ENCODE results near the gene LOXL1. TPM values are rescaled to one million over a fixed set of nuclear protein-coding genes. Genes with fewer than 3 reads are reported as not detected.

LOXL1 gene
- total and polyA plus RNA-seq, 10 of the 15 experiments (the other 5 are each of a cell fraction or from before 2014, with no cell fraction given): 0.07 to 0.15 TPM; not detected in 8

- Histone ChIP-seq H4K20me1 (ENCODE audit: control insufficient read depth, insufficient read depth) (no peaks in the 10 kb centered on the region), H3K9ac (ENCODE audit: control insufficient read depth, insufficient read depth, low read length) (no peak overlapping the region), H3K4me3 (no peak overlapping the region), H3K4me2 (ENCODE audit: control insufficient read depth, insufficient read depth) (peak overlapping the region; percentile 48), H3K4me1 (ENCODE audit: control insufficient read depth, insufficient read depth, low read length) (no peaks in the 10 kb centered on the region), H3K79me2 (ENCODE audit: control insufficient read depth, insufficient read depth, low read length) (no peaks in the 10 kb centered on the region), H3K36me3 (ENCODE audit: control insufficient read depth in 2 of 2, insufficient read depth in 2 of 2, low read length in 1 of 2) (no peaks in the 10 kb centered on the region), H3K27me3 (replicated peaks in 1 of 2; ENCODE audit: control insufficient read depth in 2 of 2, insufficient read depth in 2 of 2, low read length in 1 of 2) (peaks cover 10 to 14% of the 10 kb centered on the region in 2 experiments), H3K27ac (ENCODE audit: control insufficient read depth, insufficient read depth) (no peak overlapping the region), H3K9me3 (replicated peaks; ENCODE audit: control insufficient read depth, insufficient read depth, low read length) (no peaks in the 10 kb centered on the region), H2AFZ (ENCODE audit: control insufficient read depth, low read depth, low read length) (peak overlapping the region; percentile 29; the same call in 1 of the 2 replicates)
- ChIA-PET RAD21 (ENCODE audit: unreplicated experiment) (no interaction called here), SMC1A (ENCODE audit: uncharacterized antibody, unreplicated experiment) (no interaction called here), CTCF (interaction anchor here (1.2 to 1.8 kb wide), 2 partner anchors 30 to 54 kb away, joined by 3 to 4 read pairs; partner anchors contain the start of gene TBC1D21), POLR2A (no interaction called here)
- FAIRE-seq (no peak), ATAC-seq (peak; percentile 84), DNase-seq (ENCODE audit: low read depth, low spot score) (no peak)
- under 1% methylated on average over 62 of the region's 78 CpGs for WGBS (ENCODE audit: insufficient coverage, insufficient replicate concordance, low lambda C conversion rate, missing lambda C conversion rate)
- no TSS peak for BruUV-seq (replicated peaks)
- in situ Hi-C loops (cut with MboI): no loop called here
- intact Hi-C loops (cut with micrococcal nuclease; ENCODE audit: unreplicated experiment): no loop called here
- TF ChIP-seq ZNF274 (IDR thresholded peaks at IDR 0.05; ENCODE audit: insufficient read depth, insufficient read length) (no peak), SPI1 (IDR thresholded peaks at IDR 0.05; ENCODE audit: borderline replicate concordance, insufficient read depth, low read depth, low read length) (no peak), ZBTB4 (CRISPR knock-in tag; IDR thresholded peaks at IDR 0.05) (no peak), LARP7 (IDR thresholded peaks at IDR 0.05) (0 out of 2 replicates have a peak, but pooled peaks have one; percentile 22), SP1 (IDR thresholded peaks at IDR 0.05; ENCODE audit: low read depth, low read length) (no peak), GABPA (IDR thresholded peaks at IDR 0.05; ENCODE audit: low read depth) (no peak), EP300 (IDR thresholded peaks at IDR 0.05; ENCODE audit: borderline replicate concordance in 1 of 2, control insufficient read depth in 1 of 2, low read depth in 2 of 2, low read length in 2 of 2) (no peak), ESRRA (IDR thresholded peaks at IDR 0.05; ENCODE audit: low read length) (no peak), ASH2L (IDR thresholded peaks at IDR 0.05; ENCODE audit: borderline replicate concordance, low read depth) (no peak), CBFB (IDR thresholded peaks at IDR 0.05; ENCODE audit: low read depth) (no peak), CTCF (IDR thresholded peaks at IDR 0.05 in 2 of 3, conservative IDR thresholded peaks at IDR 0.05 in 1 of 3; ENCODE audit: control insufficient read depth in 2 of 3, extremely low read depth in 1 of 3, insufficient read depth in 1 of 3, low read depth in 3 of 3, low read length in 3 of 3) (peak; percentile 10 to 45 (median 25); a peak in 5 of 6 replicates), PML (IDR thresholded peaks at IDR 0.05; ENCODE audit: low read length) (no peak), MTA2 (IDR thresholded peaks at IDR 0.05; ENCODE audit: low read depth) (no peak), POLR2AphosphoS2 (IDR thresholded peaks at IDR 0.05; ENCODE audit: low read depth, low read length) (no peak), SRF (IDR thresholded peaks at IDR 0.05; ENCODE audit: low read depth in 2 of 2, low read length in 2 of 2) (no peak), IKZF1 (conservative IDR thresholded peaks at IDR 0.05) (0 out of 2 replicates have a peak, but pooled peaks have one; percentile 39), RELA (IDR thresholded peaks at IDR 0.05; ENCODE audit: borderline replicate concordance, partially characterized antibody) (no peak), ELK1 (IDR thresholded peaks at IDR 0.05; ENCODE audit: low read depth, low read length) (no peak)
These were observed 1.4 kb downstream of the LOXL1 start for GRCh38 chr15:73927476-73928240.
